ENCODE measurements around the gene KCNJ6.

Gene KCNJ6

DNA sequence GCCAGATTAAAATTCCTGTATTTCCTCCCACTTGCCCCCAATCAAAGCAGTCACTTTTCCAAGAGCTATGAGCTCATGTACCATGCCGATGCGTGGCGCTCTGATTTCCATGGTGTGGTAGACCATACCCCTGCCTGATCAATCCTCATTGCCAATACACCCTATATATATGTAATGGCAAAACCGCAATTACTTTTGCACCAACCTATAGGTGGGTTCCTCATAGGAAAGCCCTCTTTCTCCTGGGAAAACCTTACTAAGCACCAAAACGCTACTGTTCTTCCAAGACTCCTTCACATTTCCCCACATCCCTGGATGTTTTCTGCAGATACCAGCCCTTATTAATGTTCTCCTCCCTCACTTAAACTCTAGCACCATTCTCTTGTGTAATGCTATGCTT is 11.0 kb downstream of the KCNJ6 start:
- no peak for DNase-seq (ENCODE audit: low read depth in 2 of 2)

DNA sequence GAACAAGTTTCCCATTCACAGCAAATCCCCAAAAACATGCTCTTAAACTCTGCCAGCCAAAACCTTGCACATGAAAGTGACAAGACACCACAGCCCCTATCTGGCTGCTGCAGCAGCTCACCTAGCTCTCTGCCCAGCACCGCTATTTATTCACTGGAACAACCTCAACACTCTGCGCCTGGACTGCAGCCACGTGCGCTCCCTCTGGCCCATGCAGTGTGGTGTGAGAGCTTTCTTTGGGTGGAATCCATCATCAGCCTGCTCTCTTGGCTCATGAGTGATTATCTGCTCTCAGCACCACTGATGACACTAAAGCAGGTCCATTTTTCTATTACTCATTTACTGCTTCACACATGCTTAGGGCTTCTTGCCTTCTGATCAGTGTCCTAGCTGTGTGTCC is 11.4 kb downstream of the KCNJ6 start:
- no peak for DNase-seq (ENCODE audit: low read depth in 2 of 2)

DNA sequence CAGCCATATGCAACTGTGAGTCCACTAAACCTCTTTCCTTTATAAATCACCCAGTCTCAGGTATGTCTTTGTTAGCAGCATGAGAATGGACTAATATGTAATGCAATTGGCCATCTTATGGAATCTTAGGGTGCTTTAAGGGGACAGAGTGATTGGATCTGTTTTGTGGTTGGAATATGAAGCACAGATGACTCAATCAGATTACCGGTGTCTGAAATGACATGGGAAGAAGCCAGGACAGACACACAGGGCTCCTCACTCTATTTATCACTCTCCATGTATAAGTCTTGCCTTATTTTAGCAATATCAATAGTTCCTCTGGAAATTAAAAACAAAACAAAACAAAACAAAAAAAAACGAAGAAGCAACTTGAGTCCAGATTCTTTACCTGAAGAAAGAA is 12.9 kb downstream of the KCNJ6 start:
- no peak for DNase-seq (ENCODE audit: low read depth in 2 of 2)

DNA sequence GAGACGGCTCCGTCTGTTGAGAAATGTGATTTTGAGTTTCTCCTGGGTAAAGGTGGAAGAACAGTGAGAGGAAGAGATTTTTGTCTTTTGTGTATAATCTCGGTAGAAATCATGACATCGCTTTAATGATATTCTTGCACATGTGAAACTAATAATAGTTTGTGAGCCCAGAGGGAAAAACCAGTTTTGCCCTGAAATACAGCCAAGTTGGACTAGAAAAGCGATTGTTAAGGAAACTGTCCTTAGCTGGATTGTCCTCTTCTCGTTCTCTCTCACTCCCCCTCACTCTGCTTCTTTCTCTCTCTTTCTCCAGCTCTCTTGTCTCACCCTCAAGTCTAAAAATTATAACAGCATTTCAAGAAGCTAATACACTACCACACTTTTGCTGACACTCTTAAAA is 17.1 kb downstream of the KCNJ6 start:
- DNase-seq (ENCODE audit: low read depth in 2 of 2), result no peak

DNA sequence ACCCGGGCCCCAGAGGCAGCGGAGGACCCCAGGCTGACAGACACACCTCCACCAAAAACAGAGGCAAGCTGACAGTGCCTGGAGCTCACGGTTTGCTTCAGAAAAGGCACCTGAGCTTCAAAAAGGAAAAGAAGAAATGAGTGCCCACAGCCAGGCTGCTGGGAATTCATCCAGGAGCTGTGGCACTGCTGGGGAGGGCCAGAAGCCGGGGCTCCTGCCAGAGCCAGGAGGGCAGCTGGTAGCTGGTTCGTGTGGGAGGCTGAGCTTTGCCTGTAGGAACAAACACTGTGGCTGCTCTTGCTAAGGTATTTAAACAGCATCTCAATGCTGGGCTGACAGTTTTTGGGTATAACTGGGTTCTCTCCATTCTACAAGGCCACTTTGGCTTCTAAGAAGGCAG is 19.5 kb downstream of the KCNJ6 start:
- DNase-seq (ENCODE audit: low read depth in 2 of 2), result no peak

DNA sequence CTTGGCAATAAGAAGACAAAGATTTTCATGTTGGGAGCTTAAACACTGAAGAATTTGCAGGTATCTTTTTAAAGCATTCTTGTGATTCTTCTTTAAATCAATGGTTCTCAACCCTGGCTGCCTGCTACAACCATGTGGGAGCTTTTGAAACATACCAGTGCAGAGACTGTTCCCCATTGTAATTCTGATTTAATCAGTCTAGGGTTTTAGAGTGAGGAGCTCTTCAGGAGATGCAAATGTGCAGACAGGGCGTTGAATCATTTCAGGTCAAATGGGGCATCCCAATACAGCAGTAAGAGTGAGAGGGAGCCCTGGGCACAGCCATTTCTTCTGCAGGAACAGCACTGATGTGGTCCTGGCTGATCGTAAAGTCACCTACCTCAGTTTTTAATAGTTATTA is 24.3 kb downstream of the KCNJ6 start:
- no peak for DNase-seq (ENCODE audit: low read depth in 2 of 2)

DNA sequence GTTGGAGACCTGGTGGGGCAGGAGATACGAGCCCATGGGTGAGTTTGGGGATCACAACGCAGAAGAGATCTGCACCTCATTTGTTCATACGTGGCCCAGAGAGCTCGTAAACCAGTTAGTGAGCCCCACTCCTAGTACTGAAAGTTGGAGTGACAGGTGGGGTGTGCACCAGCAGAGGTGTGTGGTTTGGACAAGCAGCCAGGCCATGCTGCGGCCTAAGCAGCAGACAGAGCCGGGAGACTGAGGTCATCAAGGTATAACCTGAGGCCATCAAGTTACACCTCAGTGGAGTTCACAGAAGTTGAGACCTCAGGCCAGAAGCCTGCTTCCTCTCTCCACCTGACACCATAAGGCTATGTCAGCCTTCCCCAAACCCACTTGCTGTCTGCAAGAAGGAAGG is 27.6 kb downstream of the KCNJ6 start:
- no peak for DNase-seq (ENCODE audit: low read depth in 2 of 2)

DNA sequence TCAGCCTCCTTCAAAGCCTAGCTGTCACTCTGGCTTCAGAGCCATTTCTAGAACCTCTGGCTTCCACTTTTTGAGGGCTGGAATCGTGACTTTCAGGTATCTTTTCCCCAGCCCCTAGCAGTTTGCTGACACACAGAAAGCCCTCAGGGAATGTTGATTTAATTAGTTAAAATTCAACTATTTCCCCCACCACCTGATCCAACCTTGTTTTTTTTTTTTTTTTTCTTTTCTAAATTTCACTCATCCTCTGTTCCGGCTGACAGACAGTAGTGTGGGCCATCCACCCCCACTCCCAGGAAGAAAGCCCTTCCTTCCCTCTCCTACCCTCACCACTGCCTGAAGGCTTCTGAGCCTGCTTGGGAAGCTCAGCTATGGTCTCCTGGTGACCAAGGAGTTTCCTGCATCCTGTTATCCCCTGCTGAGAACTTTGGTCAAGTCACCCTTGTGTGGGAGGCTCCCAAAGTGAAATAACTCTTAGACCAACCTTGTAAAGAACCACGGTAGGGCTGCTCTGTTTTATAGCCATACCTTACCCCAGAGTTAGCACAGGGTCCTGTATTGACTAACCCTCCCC is 29.4 kb downstream of the KCNJ6 start:
- DNase-seq (ENCODE audit: low read depth in 2 of 2), result no peak

DNA sequence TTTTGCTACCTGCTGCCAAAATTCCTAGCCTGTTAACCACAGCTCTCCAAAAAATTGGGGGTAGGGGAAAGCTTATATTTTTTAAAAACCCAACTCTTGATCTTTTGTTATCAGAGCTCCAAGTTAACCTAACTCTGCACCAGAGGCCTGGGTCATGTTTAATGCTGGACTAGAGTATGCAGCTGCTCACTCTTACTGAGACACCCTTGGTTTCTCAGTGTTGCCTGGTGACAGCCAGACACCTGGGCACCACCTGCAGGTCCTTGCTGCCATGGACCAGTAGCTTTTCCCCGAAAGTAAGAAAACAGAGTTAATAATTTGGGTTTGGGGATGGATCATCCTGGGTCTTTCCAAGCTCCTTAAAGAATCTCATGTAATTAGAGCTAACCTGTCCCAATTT is 30.1 kb downstream of the KCNJ6 start:
- DNase-seq (ENCODE audit: low read depth in 2 of 2), result no peak

DNA sequence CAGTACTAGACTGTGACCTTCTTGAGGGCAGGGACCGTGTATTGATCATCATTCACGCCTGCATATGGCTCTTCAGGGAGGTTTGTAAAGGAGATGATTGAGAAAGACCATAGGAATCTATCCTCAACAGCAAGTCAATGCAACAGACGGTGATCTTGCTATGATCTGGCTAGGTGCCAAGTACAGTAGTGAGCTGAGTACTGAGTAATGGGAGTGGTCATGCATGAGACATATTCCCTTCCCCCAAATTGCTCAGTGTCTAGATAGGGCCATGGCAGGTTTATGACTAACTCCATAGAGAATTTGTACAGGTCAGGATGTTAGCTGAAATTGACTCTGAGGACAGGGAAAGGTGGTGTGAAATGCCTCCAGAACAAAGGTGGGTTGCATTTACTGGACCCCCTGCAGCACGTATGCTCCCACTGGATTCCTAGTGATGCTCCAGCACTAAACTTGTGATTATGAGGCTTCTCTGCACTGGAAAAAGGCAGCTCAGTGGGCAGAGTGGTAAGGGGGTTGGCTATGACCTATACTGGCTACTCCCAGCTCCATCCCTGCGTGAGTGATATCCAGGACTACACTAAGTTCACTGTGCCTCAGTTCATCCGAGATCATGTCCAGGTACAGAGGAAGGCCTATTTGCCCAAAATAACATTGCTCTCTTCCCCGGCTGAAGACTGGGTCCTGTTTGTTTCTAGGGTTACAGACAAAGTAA is 37.2 kb downstream of the KCNJ6 start:
- DNase-seq (ENCODE audit: low read depth in 2 of 2), result peak; percentile 58 to 71

DNA sequence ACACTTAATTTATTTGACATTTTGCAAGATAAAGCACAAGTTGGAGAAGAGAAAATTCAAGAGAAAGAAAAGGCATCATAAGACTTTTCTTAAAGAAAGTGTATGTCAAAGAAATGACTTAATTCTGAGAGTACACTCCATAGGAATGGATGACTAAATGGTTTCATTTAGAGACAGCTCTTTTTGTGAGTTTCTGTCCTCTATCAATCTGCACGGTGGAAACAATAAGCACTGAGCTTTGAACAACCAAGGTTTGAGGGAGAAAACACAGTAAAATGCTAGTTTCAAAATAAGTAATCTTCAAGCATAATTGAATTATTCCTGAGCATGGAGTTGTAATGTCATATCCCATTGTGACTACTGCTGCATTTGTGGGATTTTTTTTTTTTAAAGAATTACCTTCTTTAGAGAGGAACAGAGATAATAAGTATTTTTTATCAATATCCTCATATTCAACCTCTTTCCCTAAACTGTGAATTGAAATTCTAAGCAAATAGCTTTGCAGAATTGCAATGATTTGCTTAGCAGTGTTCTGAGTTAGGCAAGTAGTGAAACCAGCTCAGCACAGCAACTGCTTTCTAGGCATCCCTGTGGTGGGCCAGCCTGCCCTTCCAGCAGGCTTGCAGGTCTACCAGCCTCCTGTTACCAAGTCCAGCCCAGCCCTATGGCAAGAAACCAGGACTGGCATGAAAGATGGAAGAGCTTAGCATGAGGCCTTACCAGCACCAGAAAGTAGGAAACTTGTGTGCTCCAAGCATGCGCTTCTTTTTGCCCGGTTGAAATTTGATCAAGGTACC is 38.2 kb downstream of the KCNJ6 start:
- no peak for DNase-seq (ENCODE audit: low read depth in 2 of 2)

DNA sequence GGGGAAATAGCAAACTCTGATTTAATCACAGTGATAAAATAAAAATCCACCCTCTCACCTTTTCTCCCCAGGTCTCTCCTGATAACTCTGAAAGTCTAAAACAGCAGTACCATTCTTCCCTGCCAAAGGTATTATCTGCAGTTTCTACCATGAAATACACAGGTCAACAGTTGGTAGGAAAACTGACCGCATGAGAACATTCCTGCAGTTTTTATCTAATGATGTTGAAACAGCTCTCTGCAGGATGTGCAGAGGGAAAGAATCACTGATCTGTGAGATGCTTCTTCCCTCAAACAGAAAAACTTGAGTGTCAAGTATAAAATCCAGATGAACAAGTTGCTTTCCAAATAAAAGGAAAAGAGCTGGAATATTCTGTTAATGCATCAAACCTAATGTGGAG is 39.1 kb downstream of the KCNJ6 start:
- no peak for DNase-seq (ENCODE audit: low read depth in 2 of 2)

DNA sequence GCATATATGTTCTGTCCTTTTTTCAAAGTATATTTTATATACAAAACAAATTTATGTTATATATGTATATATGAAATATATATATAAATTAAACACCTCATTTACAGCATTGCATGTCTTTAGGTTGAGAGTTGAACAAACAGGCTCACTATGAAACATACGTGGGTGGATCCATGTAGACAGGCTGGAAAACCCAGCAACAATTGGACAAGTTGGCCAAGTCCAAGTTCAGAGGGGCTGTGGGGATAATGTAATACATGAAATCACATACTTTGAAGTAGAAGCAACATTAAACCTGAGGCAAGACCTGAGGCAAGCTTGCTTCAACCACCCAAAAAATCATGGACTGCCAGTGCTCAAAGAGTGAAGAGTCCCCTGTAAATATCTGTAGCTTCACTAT is 39.7 kb downstream of the KCNJ6 start:
- no peak for DNase-seq (ENCODE audit: low read depth in 2 of 2)

DNA sequence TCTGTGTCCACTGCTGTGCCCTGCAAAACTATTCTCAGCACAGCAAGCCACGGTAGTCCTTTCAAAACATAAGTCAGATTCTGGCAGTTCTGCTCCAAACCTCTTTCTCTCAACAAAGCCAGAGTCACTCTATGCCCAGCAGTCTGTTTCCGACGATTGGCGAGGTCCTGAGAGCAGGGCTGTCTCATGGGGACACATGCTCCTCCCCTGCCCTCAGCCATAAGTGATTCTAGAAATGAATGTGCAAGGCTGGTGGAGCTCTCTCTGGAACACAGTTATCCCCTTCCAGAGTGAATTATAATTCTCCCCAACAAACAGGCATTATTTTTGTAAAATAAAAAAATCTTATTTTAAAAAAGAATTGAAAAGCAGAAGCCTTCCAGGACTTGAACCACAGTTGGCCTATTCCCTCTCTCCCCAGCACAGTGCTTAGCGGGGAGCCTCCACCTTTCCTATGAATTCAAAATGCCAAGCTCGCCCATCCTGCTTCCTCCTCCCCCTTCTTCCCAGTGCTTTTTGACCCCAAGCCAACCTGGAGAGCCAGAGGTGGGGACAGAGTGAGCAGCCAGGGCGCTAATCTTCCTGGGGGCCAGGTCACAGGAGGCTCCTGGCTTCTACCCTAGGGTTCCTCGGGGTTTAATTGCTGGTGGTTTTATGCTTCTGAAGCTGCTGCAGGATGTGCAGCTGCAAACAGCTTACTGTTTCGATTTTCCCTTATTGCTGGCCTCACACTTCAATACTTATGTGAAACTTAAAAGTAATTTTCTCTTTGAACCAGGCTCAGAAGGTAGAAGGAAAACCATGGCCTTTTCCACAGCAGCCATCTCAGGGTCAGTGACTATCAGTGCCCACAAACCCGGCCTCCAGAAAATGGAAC is 41.1 kb downstream of the KCNJ6 start:
- DNase-seq (ENCODE audit: low read depth in 2 of 2), result no peak

DNA sequence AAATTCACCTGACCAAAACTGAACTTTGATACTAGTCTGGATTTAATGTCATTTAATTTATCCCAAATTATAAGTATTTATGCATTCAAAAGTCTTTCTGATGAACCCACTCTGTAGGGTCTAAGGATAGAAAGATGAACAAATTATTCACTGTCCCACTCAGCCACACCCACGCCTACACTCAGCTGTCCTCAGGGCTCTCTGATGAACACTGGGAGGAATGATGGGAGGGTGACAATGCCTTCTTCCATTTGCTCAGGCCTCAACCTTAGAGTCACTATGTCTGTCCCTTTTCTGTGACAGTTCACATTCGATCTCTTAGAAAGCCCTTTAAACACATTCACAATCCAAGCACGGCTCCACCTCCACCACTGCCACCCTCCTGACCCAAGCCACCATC is 41.8 kb downstream of the KCNJ6 start:
- DNase-seq (ENCODE audit: low read depth in 2 of 2), result no peak

DNA sequence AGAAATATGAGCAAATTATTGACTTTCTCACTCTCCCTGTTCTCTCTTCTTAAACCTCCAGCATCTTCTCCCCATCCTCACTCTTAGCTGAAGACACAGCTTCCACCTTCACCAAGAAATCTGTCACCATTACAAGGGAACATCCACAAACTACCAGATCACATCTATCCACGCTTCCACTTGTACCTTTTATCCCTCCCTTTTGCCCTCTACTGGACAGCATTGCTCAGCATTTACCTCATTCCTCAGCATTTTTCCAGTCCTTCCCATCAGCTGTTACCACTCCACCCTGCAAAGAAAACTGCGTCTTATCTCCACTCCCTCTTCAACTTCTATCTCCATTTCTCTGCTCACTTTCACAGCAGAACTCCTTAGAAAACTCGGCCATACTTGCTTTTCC is 42.6 kb downstream of the KCNJ6 start:
- DNase-seq (ENCODE audit: low read depth in 2 of 2), result no peak

DNA sequence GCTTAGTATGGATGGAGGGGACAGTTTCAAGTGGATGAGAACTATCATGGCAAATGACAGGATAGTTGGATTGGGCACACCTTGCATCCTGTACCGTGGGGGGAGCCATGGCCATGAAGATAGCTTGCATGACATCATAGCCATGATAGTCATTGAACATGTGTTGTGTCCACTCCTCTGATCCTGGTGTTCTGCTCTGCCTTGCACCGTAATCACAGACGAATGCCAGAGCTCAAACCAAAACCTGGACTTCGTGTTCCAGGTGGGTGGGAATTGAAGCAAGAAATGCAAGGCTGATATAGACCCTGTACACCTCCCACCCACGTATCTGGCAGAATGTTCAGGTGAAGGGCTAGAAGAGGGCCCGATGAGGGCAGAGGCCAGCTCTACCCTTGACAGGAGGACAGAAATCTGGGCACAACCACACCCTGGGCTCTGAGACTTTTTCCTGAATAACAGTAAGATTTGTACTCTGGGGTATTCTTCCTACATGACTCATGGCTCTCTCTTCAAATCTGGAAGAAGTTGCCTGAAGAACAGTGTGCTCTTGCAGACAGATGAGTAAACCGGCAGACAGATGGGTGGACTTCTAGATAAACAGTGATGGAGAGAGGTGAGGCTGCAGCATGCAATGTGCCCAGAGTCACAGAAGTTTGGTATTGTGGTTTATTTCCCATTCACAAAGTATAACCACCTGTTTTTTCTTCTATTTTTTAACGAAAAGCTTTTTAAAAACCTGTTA is 45.0 kb downstream of the KCNJ6 start:
- peak; percentile 51 to 57 for DNase-seq (ENCODE audit: low read depth in 2 of 2)

DNA sequence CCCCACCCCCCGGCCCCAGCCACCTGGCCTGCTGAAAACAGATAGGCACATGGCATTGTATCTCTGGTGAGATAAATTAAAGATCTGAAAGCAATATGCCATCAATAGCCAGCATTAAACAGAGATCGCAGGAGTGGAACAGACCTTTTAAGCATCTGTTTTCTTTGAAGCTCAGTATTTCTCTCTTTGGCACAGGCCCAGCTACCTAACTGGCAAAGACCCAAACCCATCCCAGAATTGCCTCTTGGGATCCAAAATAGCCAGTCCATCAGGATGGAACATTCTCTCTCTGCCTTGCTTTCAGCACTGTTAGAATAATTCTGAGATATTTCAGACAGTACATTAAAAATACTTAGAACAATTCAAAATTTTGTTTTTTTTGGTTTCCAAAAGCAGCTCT is 46.0 kb downstream of the KCNJ6 start:
- DNase-seq (ENCODE audit: low read depth in 2 of 2), result no peak

DNA sequence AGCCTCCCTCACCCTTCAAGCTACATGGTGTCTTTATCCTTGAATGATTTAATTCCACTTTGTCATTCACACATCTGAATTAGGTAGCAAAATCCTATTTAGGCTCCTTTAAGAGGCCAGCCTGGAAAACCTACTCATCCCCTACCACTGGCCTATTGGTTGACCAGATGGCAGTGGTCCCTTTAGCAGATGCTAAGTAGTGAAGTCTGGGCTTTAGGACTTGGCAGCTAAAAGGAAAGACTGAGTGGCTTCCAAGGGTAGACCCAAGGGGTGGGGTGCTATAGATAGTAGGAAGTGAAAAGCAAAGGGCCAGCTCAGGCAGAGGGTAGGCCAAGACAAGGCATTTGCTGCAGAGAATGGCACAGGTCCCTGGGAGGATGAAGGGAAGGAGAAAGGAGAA is 46.6 kb downstream of the KCNJ6 start:
- no peak for DNase-seq (ENCODE audit: low read depth in 2 of 2)

DNA sequence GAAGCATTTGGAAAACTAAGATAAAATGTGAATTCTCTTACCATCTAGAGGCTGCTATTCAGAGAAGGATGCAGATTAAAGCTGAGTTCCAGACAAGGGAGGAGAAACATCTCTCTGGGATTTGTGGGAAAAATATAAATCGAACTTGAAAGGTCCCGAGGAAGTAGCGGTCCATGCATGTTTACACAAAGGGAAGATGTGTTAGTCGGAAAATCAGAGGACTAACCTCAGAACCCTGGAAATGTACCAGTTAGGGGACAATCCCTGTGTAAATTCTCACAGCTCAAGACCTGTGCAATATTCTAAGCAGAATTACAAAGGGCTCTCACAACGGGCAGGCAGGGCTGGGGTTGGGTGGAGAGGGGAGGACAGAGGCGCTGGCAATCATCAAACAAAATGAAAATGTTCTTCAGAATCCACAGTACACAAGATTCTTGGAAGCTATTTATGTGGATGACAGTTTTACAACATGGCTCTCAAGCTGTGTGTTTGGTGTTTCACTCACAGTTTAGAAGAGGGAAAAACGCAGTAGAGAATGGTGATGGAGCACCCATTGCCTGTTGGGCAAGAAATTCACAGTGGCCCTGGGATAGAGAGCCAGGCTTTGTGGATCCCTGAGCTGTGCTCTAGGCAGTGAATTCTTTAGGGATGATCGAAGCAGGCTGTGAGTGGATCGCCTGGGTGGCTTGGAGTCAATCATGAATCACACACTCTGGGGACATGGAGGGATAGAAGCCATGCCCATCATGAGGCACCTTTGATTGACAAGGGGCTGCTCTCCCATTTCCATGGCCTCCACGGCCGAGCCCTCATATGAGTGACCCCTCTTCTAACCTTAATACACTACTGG is 47.6 kb downstream of the KCNJ6 start:
- no peak for DNase-seq (ENCODE audit: low read depth in 2 of 2)

DNA sequence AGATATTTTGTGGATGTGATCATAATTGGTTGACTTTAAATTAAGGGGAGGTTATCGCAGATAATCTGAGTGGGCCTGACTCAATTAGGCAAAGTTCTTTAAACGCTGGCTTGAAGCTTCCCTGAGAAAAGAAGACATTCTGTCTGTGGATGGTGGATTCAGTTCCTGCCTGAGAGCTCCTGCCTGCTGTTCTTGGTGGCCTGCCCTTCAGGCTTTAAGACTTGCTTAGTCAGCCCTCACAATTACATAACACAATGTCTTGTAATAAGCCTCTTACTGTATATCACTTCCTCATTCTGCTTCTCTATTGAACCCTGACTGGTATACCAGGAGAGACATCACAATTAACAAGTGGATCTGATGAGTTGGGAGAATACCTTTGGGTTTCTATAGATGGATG is 50.2 kb downstream of the KCNJ6 start:
- DNase-seq (ENCODE audit: low read depth in 2 of 2), result no peak
